Metanephros (tissue), 2 donors: ENCODE results near the gene TLR4. TPM values are rescaled to one million over a fixed set of nuclear protein-coding genes. Genes with fewer than 3 reads are reported as not detected.

ENCODE experiments used
- small RNA-seq: library from RNA; depleted of rRNA; stranded (forward); fragments of <200 nt; gene quantifications from one replicate; pipeline ENCODE3, GENCODE V24; 2014; ENCODE audit warnings: low replicate concordance
- total RNA-seq: library from RNA; depleted of rRNA; stranded (reverse); fragments of >200 nt; gene quantifications from one replicate; pipeline ENCODE4 v1.2.3, GENCODE V29; 2014

TLR4 gene
- total RNA-seq: 18.2 TPM

GRCh38 chr9:117704024-117704575 is at the start of gene TLR4:
TLR4 (plus strand) TSS chr9:117704403; CDS start chr9:117704473, 70 bp downstream.

Small RNAs within 50 kb of the gene (small RNA-seq; reads per million reads assigned to genes)
- not detected for gene RNU6-1082P
